Transverse colon (tissue), 4 donors: ENCODE results near the gene ST3GAL6. TPM values are rescaled to one million over a fixed set of nuclear protein-coding genes. Genes with fewer than 3 reads are reported as not detected.

Experiments used
- DNase-seq: peaks from one replicate; pipeline ENCODE4 v3.0.0-alpha.2; 2019
- H3K27ac ChIP-seq, 4 donors: fragments of 200-600 bp; sonication (generic); 2 replicates each; pipeline ENCODE4 v1.5.1; 2016 to 2018; ENCODE audit warnings: inconsistent platforms in 4 of 4
- H3K27me3 ChIP-seq: fragments of 200-600 bp; sonication (generic); 2 replicates; pipeline ENCODE4 v1.5.1; 2017; ENCODE audit warnings: inconsistent platforms
- H3K36me3 ChIP-seq, 4 donors: fragments of 200-600 bp; sonication (generic); 2 replicates each; pipeline ENCODE4 v1.5.1; 2017 to 2019; ENCODE audit warnings: inconsistent platforms in 4 of 4
- H3K4me1 ChIP-seq, 4 donors: fragments of 200-600 bp; sonication (generic); 2 replicates each; pipeline ENCODE4 v1.5.1; 2017 to 2020; ENCODE audit warnings: inconsistent platforms in 4 of 4
- H3K4me3 ChIP-seq, 4 donors: fragments of 200-600 bp; sonication (generic); 1 replicate in 1 of 4; 2 replicates in 3 of 4; pipeline versions ENCODE4 v1.5.1 to v1.6.1; 2017 to 2019; ENCODE audit warnings: inconsistent platforms in 4 of 4
- H3K9me3 ChIP-seq, 2 donors: fragments of 200-600 bp; sonication (generic); 2 replicates each; pipeline ENCODE4 v1.5.1; 2017 to 2019; ENCODE audit warnings: inconsistent platforms in 2 of 2
- CTCF ChIP-seq, 5 experiments: fragments of 200-600 bp in 3 of 5; fragments of 450-650 bp in 2 of 5; sonication (generic) in 3 of 5; IDR thresholded peaks; 1 replicate in 2 of 5; 2 replicates in 3 of 5; pipeline ENCODE4 v1.5.1; 2016 to 2017; ENCODE audit warnings: antibody characterized with exemption in 5 of 5, inconsistent platforms in 3 of 5, mild to moderate bottlenecking in 2 of 5, moderate library complexity in 1 of 5
- EP300 ChIP-seq: sonication (generic); formaldehyde crosslinking; IDR thresholded peaks from one replicate; pipeline ENCODE4 v1.6.1; 2017; ENCODE audit warnings: antibody characterized with exemption, low read depth
- POLR2A ChIP-seq: fragments of 450-650 bp; IDR thresholded peaks from one replicate; pipeline ENCODE4 v1.6.1; 2016; ENCODE audit warnings: antibody characterized with exemption, mild to moderate bottlenecking, moderate library complexity
- POLR2AphosphoS5 ChIP-seq, 3 donors: sonication (generic); formaldehyde crosslinking; IDR thresholded peaks; one replicate each; pipeline ENCODE4 v1.6.1; 2016; ENCODE audit warnings: antibody characterized with exemption in 3 of 3
- WGBS, 2 donors: methylation state at CpG; one replicate each; pipeline ENCODE4 v1.1.5; 2018; ENCODE audit warnings: low coverage in 1 of 2; 5-methylcytosine and 5-hydroxymethylcytosine counted together
- in situ Hi-C, 4 donors: fragments of 200-750 bp; cut with MboI; loops; one replicate each; pipeline versions ENCODE4 v1.15.0 to v1.15.1; 2017; ENCODE audit warnings: low sequenced_read_pairs in 3 of 4, low pct_ligation_motif_present in 1 of 4, low pct_unique_long_range_greater_than_20kb in 1 of 4
- intact Hi-C: fragments of 100-400 bp; cut with DNase I; formaldehyde crosslinking; loops from one replicate; pipeline ENCODE4 v1.15.1; 2023; ENCODE audit warnings: low total_unique reads
- total RNA-seq, 4 donors: library from RNA; depleted of rRNA; stranded (reverse); fragments of >200 nt; gene quantifications; one replicate each; pipeline ENCODE4 v1.1.0, GENCODE V29; 2016

Gene ST3GAL6
- total RNA-seq, 4 donors from 2014 or later: 2.2 to 9.7 (median 2.6) TPM

DNA sequence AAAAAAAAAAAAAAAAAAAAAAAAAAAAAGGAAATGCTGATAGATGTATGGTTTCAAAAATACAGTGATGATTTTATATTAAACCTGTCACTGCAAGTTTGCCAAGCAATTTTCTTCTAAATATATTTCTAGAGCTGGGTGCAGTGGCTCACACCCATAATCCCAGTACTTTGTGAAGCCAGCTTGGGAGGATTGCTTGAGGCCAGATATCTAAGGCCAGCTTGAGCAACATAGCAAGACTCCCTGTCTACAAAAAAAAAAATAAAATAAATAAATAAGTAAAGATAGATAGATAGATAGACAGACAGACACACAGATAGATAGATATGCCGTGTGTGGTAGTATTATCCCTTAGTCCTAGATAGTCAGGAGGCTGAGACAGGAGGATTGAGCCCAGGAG, 41.4 kb upstream of the ST3GAL6 start:
- H3K36me3 ChIP-seq: no peaks in the 10 kb centered on the region
- no peaks in the 10 kb centered on the region for H3K4me1 ChIP-seq
- H3K9me3 ChIP-seq: no peaks in the 10 kb centered on the region
- no peaks in the 10 kb centered on the region for H3K27me3 ChIP-seq
- in situ Hi-C loops: no loop called here
- intact Hi-C loops: no loop called here
- no peak for TF ChIP-seq POLR2A
- TF ChIP-seq POLR2AphosphoS5 (IDR thresholded peaks at IDR 0.05): no peak
- no peak overlapping the region for H3K27ac ChIP-seq
- no peak for DNase-seq
- WGBS, 2 donors: 75 to 81% methylated on average over 1 of the region's 1 CpG
- no peak overlapping the region for H3K4me3 ChIP-seq

- no peaks in the 10 kb centered on the region for H3K27me3 ChIP-seq
- no peaks in the 10 kb centered on the region for H3K9me3 ChIP-seq
- intact Hi-C loops: no loop called here
- H3K4me3 ChIP-seq: no peak overlapping the region
- DNase-seq: no peak
- TF ChIP-seq CTCF (IDR thresholded peaks at IDR 0.05): no peak
- no peak for TF ChIP-seq EP300
- TF ChIP-seq POLR2AphosphoS5 (IDR thresholded peaks at IDR 0.05): no peak
- TF ChIP-seq POLR2A: no peak
- H3K4me1 ChIP-seq: no peaks in the 10 kb centered on the region
- no peak overlapping the region for H3K27ac ChIP-seq
- H3K36me3 ChIP-seq: no peaks in the 10 kb centered on the region
- WGBS, 2 donors: 68 to 75% methylated on average over 4 of the region's 4 CpGs
- in situ Hi-C loops: no loop called here
Observed at GRCh38 chr3:98722389-98722788, 40.8 kb upstream of the ST3GAL6 start.

GRCh38 chr3:98725352-98725751, 37.8 kb upstream of the ST3GAL6 start:
- Histone ChIP-seq H3K27ac (no peak overlapping the region), H3K27me3 (no peaks in the 10 kb centered on the region), H3K36me3 (no peaks in the 10 kb centered on the region), H3K9me3 (no peaks in the 10 kb centered on the region), H3K4me1 (no peaks in the 10 kb centered on the region), H3K4me3 (no peak overlapping the region)
- in situ Hi-C loops: no loop called here
- no peak for TF ChIP-seq POLR2A
- TF ChIP-seq EP300: no peak
- TF ChIP-seq CTCF (IDR thresholded peaks at IDR 0.05): no peak
- TF ChIP-seq POLR2AphosphoS5 (IDR thresholded peaks at IDR 0.05): no peak
- 70 to 77% methylated on average over 2 of the region's 2 CpGs for WGBS, 2 donors
- DNase-seq: no peak
- intact Hi-C loops: no loop called here

DNA sequence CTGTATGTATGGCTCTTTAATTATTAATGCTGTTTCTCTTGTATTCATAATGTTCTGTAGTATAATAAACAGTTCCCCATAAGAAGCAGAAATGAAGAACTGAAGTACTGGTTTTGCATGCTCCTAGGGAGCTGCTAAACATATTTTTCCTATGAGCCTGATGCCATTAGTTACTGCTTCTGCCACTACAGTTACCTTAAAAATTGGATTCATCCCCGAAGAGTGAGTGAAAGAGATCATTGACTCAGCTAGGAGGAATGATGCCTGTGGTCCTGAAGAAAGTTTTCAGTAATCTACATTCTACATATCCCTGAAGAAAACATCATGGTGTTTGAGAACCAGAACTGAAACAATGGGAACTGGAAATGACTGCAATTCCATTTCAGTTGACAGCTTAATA, 37.1 kb upstream of the ST3GAL6 start:
- TF ChIP-seq POLR2A: no peak
- no peak for TF ChIP-seq EP300
- 79 to 90% methylated on average over 1 of the region's 1 CpG for WGBS, 2 donors
- DNase-seq: no peak
- no peak overlapping the region for H3K4me3 ChIP-seq
- no peaks in the 10 kb centered on the region for H3K27me3 ChIP-seq
- in situ Hi-C loops: no loop called here
- no peaks in the 10 kb centered on the region for H3K4me1 ChIP-seq
- no peak overlapping the region for H3K27ac ChIP-seq
- intact Hi-C loops: no loop called here
- H3K9me3 ChIP-seq: no peaks in the 10 kb centered on the region
- no peaks in the 10 kb centered on the region for H3K36me3 ChIP-seq

- Histone ChIP-seq H3K27ac (no peak overlapping the region), H3K36me3 (no peaks in the 10 kb centered on the region), H3K9me3 (no peaks in the 10 kb centered on the region), H3K4me3 (no peak overlapping the region), H3K27me3 (peaks cover 14% of the 10 kb centered on the region), H3K4me1 (peaks cover 0 to 6% (median 0%) of the 10 kb centered on the region in 4 donors)
- DNase-seq: no peak
- in situ Hi-C loops: no loop called here
- 71 to 86% methylated on average over 2 to 3 of the region's 3 CpGs for WGBS, 2 donors
- intact Hi-C loops: no loop called here
- TF ChIP-seq EP300: no peak
- TF ChIP-seq POLR2A: no peak
- no peak for TF ChIP-seq POLR2AphosphoS5 (IDR thresholded peaks at IDR 0.05)
- TF ChIP-seq CTCF (IDR thresholded peaks at IDR 0.05): no peak
Observed at GRCh38 chr3:98727638-98728037, 35.5 kb upstream of the ST3GAL6 start.
